ENCODE measurements around the gene SIGLEC15.

SIGLEC15 gene

DNA sequence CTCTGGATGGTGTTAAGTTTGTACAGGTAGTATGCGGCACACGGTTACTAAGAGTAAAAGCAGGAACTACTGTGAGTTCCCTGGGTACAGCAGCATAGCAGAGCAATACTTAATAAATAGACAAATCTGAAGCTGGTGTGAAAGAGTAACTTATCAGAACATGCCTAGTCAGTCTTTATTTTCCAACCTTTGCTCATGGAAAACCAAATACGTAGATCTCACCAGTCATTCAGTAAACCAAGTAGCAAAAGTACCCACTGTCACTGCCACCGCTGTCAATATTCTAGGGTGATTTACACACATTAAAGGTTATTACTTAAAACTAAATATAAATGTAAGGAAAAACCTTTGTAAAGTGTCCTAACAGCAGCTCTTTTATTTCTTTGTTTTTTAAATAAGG is 35.0 kb downstream of the SIGLEC15 start:
- Histone ChIP-seq H3K27me3 (replicated peaks; ENCODE audit: control insufficient read depth, insufficient read depth, low read length) (no peaks in the 10 kb centered on the region), H3K36me3 (ENCODE audit: control insufficient read depth, insufficient read depth, low read length) (peaks cover 9% of the 10 kb centered on the region; the same call in 1 of the 2 replicates), H3K4me3 (replicated peaks; ENCODE audit: low read depth, low read length) (no peak overlapping the region)
- DNase-seq (ENCODE audit: extremely low read depth, insufficient read length), result no peak
- TF ChIP-seq, protein P1, sequence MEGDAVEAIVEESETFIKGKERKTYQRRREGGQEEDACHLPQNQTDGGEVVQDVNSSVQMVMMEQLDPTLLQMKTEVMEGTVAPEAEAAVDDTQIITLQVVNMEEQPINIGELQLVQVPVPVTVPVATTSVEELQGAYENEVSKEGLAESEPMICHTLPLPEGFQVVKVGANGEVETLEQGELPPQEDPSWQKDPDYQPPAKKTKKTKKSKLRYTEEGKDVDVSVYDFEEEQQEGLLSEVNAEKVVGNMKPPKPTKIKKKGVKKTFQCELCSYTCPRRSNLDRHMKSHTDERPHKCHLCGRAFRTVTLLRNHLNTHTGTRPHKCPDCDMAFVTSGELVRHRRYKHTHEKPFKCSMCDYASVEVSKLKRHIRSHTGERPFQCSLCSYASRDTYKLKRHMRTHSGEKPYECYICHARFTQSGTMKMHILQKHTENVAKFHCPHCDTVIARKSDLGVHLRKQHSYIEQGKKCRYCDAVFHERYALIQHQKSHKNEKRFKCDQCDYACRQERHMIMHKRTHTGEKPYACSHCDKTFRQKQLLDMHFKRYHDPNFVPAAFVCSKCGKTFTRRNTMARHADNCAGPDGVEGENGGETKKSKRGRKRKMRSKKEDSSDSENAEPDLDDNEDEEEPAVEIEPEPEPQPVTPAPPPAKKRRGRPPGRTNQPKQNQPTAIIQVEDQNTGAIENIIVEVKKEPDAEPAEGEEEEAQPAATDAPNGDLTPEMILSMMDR (IDR thresholded peaks at IDR 0.05; ENCODE audit: insufficient read depth, low read length, poor library complexity, severe bottlenecking), result no peak

DNA sequence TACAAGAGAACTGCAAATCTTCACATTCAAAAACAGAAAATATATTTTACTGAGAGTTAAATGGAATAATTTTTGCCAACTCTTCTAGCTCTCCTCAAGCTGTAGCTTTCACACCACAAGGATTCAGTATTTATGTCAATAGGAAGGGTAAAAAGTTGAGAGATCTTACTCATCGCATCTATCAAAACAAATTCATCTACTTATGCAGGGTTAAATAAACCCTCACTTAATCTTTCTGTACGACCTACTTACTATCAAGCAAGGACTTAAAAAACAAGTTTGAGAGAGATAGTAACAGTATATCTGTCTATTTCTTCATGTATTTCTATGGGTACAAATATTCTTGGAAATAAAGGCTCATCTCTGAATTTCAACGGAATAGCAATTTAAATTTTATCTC is 35.5 kb downstream of the SIGLEC15 start:
- Histone ChIP-seq H3K4me3 (replicated peaks; ENCODE audit: low read depth, low read length) (no peak overlapping the region), H3K36me3 (ENCODE audit: control insufficient read depth, insufficient read depth, low read length) (peaks cover 11% of the 10 kb centered on the region), H3K27me3 (replicated peaks; ENCODE audit: control insufficient read depth, insufficient read depth, low read length) (no peaks in the 10 kb centered on the region)
- no peak for DNase-seq (ENCODE audit: extremely low read depth, insufficient read length)
- TF ChIP-seq, protein P1 (IDR thresholded peaks at IDR 0.05; ENCODE audit: insufficient read depth, low read length, poor library complexity, severe bottlenecking), result no peak

DNA sequence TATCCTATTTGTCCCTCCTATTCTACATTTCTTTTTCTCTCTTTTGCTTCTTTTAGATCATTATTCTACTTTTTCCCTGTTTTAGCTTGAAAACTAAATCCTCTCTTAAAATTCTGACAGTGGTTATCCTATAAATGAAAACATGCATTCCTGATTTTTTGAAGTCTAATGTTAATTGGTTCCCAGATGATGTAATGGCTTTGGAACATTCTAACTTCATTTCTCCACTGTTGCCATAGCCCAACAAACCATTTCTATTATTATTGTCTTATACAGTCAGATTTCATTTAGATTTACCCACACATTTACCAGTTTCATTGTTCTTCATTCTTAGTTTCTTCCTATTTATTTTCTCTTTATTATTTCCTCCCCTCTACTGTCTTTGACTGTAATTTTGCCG is 36.5 kb downstream of the SIGLEC15 start:
- peaks cover 15% of the 10 kb centered on the region for H3K36me3 ChIP-seq (ENCODE audit: control insufficient read depth, insufficient read depth, low read length)
- TF ChIP-seq, protein P1 (IDR thresholded peaks at IDR 0.05; ENCODE audit: insufficient read depth, low read length, poor library complexity, severe bottlenecking), result no peak
- DNase-seq (ENCODE audit: extremely low read depth, insufficient read length), result no peak
- H3K4me3 ChIP-seq (replicated peaks; ENCODE audit: low read depth, low read length), result no peak overlapping the region
- H3K27me3 ChIP-seq (replicated peaks; ENCODE audit: control insufficient read depth, insufficient read depth, low read length), result no peaks in the 10 kb centered on the region

DNA sequence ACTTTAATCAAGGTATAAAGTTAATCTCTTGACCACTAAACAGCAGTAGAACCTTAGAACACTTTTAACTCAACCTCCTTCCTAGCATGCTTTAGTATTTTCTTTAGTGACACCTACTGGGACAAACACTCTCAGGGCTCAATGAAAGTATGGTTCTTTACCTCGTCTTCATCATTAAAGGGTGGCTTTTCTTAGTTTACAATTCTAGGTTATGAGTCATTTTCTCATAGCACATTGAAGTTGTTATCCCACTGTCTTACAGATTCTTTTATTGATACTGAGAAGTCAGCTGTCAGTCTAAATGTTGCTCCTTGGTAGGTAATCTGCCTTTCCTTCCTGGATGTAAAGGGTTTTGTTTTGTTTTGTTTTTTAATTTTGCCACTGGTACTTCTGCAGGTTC is 38.0 kb downstream of the SIGLEC15 start:
- Histone ChIP-seq H3K27me3 (replicated peaks; ENCODE audit: control insufficient read depth, insufficient read depth, low read length) (no peaks in the 10 kb centered on the region), H3K4me3 (replicated peaks; ENCODE audit: low read depth, low read length) (no peak overlapping the region), H3K36me3 (ENCODE audit: control insufficient read depth, insufficient read depth, low read length) (peaks cover 12% of the 10 kb centered on the region)
- no peak for DNase-seq (ENCODE audit: extremely low read depth, insufficient read length)
- TF ChIP-seq, protein P1 (IDR thresholded peaks at IDR 0.05; ENCODE audit: insufficient read depth, low read length, poor library complexity, severe bottlenecking), result no peak

DNA sequence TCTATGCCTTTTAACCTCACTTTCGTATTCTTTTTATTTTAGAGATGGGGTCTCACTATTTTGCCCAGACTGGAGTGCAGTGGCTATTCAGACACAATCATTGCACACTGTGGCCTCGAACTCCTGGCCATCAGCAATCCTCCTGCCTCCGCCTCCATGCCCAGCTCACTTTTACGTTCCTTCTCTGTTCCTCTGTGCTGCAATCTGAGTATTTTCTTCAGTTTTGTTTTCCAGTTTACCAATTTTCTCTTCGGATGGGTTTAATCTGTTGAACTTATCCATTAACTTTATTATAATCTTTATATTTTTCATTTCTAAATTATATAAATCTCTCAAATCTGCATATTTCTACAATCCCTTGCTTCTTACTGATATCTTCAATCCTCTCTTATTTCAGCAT is 38.6 kb downstream of the SIGLEC15 start:
- Histone ChIP-seq H3K36me3 (ENCODE audit: control insufficient read depth, insufficient read depth, low read length) (peaks cover 11% of the 10 kb centered on the region), H3K27me3 (replicated peaks; ENCODE audit: control insufficient read depth, insufficient read depth, low read length) (no peaks in the 10 kb centered on the region), H3K4me3 (replicated peaks; ENCODE audit: low read depth, low read length) (no peak overlapping the region)
- no peak for DNase-seq (ENCODE audit: extremely low read depth, insufficient read length)
- TF ChIP-seq, protein P1 (IDR thresholded peaks at IDR 0.05; ENCODE audit: insufficient read depth, low read length, poor library complexity, severe bottlenecking), result no peak

DNA sequence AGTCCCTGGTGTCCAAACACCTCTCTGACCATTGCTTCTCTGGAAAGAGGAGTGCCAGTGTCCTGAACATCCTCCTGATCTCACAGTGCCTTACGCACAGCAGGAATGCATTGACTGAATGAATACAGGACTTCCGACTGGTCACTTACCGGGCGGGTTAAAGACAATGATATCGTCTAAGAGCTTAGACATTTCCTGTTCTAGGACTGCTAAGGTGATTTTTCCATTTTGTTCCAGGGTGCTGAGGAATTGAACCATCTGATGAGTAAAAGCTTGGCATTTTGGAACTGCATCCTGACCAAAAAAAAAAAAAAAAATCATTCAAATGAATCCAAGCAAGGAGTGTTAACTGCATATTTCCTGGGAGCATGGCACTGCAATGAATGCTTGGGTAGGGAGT is 40.0 kb downstream of the SIGLEC15 start:
- no peak for DNase-seq (ENCODE audit: extremely low read depth, insufficient read length)
- no peak overlapping the region for H3K4me3 ChIP-seq (replicated peaks; ENCODE audit: low read depth, low read length)
- peaks cover 11% of the 10 kb centered on the region for H3K36me3 ChIP-seq (ENCODE audit: control insufficient read depth, insufficient read depth, low read length)
- H3K27me3 ChIP-seq (replicated peaks; ENCODE audit: control insufficient read depth, insufficient read depth, low read length), result no peaks in the 10 kb centered on the region
- TF ChIP-seq, protein P1 (IDR thresholded peaks at IDR 0.05; ENCODE audit: insufficient read depth, low read length, poor library complexity, severe bottlenecking), result no peak

Measured in GM06990 (cell line).